Trophoblast cell (in vitro differentiated cells and primary cell): Measurements from ENCODE around the gene VWA5B1.

ENCODE experiments used
- DNase-seq, 2 donors: peaks; one replicate each; pipeline ENCODE4 v3.0.0-alpha.2; 2016
- H2AFZ ChIP-seq: 2 replicates; pipeline ENCODE4 v1.6.1; 2013; ENCODE audit warnings: low read length, moderate library complexity, mild to moderate bottlenecking; ENCODE audit not compliant: insufficient read depth, poor library complexity
- H2AK5ac ChIP-seq: 2 replicates; pipeline ENCODE4 v1.6.1; 2013; ENCODE audit warnings: mild to moderate bottlenecking, low read length
- H2BK120ac ChIP-seq: 2 replicates; pipeline ENCODE4 v1.6.1; 2013; ENCODE audit warnings: low read length, mild to moderate bottlenecking, moderate library complexity; ENCODE audit not compliant: insufficient read depth, poor library complexity
- H2BK12ac ChIP-seq: 2 replicates; pipeline ENCODE4 v1.6.1; 2013; ENCODE audit warnings: mild to moderate bottlenecking, low read length, moderate library complexity
- H2BK5ac ChIP-seq: 2 replicates; pipeline ENCODE4 v1.6.1; 2013; ENCODE audit warnings: low read length, low read depth, moderate library complexity, mild to moderate bottlenecking; ENCODE audit not compliant: poor library complexity
- H3K14ac ChIP-seq: 2 replicates; pipeline ENCODE4 v1.6.1; 2013; ENCODE audit warnings: mild to moderate bottlenecking, low read length
- H3K18ac ChIP-seq: 2 replicates; pipeline ENCODE4 v1.6.1; 2013; ENCODE audit warnings: mild to moderate bottlenecking, low read length
- H3K23ac ChIP-seq: 2 replicates; pipeline ENCODE4 v1.6.1; 2013; ENCODE audit warnings: low read length
- H3K27ac ChIP-seq: 2 replicates; pipeline ENCODE4 v1.5.1; 2013; ENCODE audit warnings: low read depth, mild to moderate bottlenecking, inconsistent platforms, low read length, moderate library complexity
- H3K27me3 ChIP-seq: 2 replicates; pipeline ENCODE4 v1.6.1; 2013; ENCODE audit warnings: inconsistent platforms, mild to moderate bottlenecking, low read length, moderate library complexity; ENCODE audit not compliant: insufficient read depth
- H3K36me3 ChIP-seq, 2 experiments: 1 replicate in 1 of 2; 2 replicates in 1 of 2; pipeline ENCODE4 v1.6.1; 2013; ENCODE audit warnings: low read length in 2 of 2, mild to moderate bottlenecking in 2 of 2, moderate library complexity in 1 of 2; ENCODE audit not compliant: insufficient read depth in 2 of 2, control insufficient read depth in 1 of 2
- H3K4ac ChIP-seq: 2 replicates; pipeline ENCODE4 v1.6.1; 2013; ENCODE audit warnings: low read depth, mild to moderate bottlenecking, low read length, moderate library complexity
- H3K4me1 ChIP-seq, 2 experiments: 1 replicate in 1 of 2; 2 replicates in 1 of 2; pipeline ENCODE4 v1.6.1; 2013; ENCODE audit warnings: low read length in 2 of 2, mild to moderate bottlenecking in 2 of 2, moderate library complexity in 1 of 2; ENCODE audit not compliant: insufficient read depth in 2 of 2, control insufficient read depth in 1 of 2
- H3K4me2 ChIP-seq: 2 replicates; pipeline ENCODE4 v1.6.1; 2013; ENCODE audit warnings: inconsistent platforms, mild to moderate bottlenecking, low read length, moderate library complexity
- H3K4me3 ChIP-seq: 2 replicates; pipeline ENCODE4 v1.5.1; 2013; ENCODE audit warnings: mild to moderate bottlenecking, low read depth, low read length, inconsistent platforms
- H3K79me1 ChIP-seq: one replicate; pipeline ENCODE4 v1.6.1; 2013; ENCODE audit warnings: low read length
- H3K79me2 ChIP-seq: 2 replicates; pipeline ENCODE4 v1.6.1; 2013; ENCODE audit warnings: low read length, mild to moderate bottlenecking; ENCODE audit not compliant: control insufficient read depth, insufficient read depth, poor library complexity
- H3K9ac ChIP-seq: 2 replicates; pipeline ENCODE4 v1.6.1; 2013; ENCODE audit warnings: mild to moderate bottlenecking, low read length
- H3K9me3 ChIP-seq: 2 replicates; pipeline ENCODE4 v1.6.1; 2013; ENCODE audit warnings: low read depth, mild to moderate bottlenecking, control low read depth, inconsistent platforms, low read length; ENCODE audit not compliant: insufficient read depth
- H4K12ac ChIP-seq: 2 replicates; pipeline ENCODE4 v1.6.1; 2013; ENCODE audit warnings: low read depth, mild to moderate bottlenecking, low read length, moderate library complexity
- H4K8ac ChIP-seq: 2 replicates; pipeline ENCODE4 v1.6.1; 2013; ENCODE audit warnings: low read depth, mild to moderate bottlenecking, low read length, moderate library complexity
- H4K91ac ChIP-seq: one replicate; pipeline ENCODE4 v1.6.1; 2013; ENCODE audit warnings: low read depth, mild to moderate bottlenecking, low read length, moderate library complexity
- WGBS: extraction: QIAGEN DNeasy Blood & Tissue Kit; methylation state at CpG from one replicate; pipeline ENCODE4 v1.1.7; 2013; ENCODE audit warnings: missing lambda C conversion rate; ENCODE audit not compliant: insufficient read length, insufficient coverage; ENCODE audit errors: extremely low coverage; 5-methylcytosine and 5-hydroxymethylcytosine counted together

VWA5B1 gene

DNA sequence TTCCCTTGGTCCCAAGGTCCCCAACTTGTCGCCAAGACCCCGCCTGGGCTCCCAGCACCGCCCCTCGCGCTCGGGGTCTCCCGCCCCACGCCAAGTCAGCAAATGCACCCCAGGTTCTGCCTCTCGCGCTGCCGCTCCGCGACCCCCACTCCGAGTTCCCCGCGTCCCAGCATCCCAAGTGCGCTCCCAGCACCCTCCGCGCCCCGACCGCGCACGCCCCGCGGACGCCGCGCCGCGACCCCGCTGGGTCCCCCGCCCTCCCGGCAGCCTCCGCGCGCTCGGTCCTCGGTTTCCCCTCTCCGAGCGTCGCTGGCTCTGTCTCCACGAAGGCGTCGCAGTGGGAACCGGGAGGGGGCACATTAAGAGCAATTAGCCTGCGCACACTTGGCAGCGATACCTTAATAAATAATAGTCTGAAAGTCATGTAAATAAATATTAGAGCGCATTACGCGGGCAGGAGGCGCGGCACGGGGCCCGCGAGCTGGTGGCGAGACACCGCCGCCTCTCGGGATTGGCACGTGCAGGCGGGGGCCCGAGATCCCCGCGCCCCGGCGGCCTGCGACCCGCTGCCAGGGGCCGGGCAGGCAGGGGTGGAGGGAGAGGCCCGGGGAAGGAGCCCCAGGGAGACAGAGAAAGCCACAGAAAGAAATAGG lies 75.9 kb downstream of the VWA5B1 start:
- no peak overlapping the region for H2BK120ac ChIP-seq
- H2BK12ac ChIP-seq: no peak overlapping the region
- no peak overlapping the region for H3K18ac ChIP-seq
- H2AK5ac ChIP-seq: no peak overlapping the region
- no peak overlapping the region for H3K23ac ChIP-seq
- no peak overlapping the region for H3K27ac ChIP-seq
- peaks cover 32% of the 10 kb centered on the region for H3K27me3 ChIP-seq
- H4K91ac ChIP-seq: no peak overlapping the region
- no peak overlapping the region for H3K4ac ChIP-seq
- H4K8ac ChIP-seq: no peak overlapping the region
- DNase-seq: no peak
- peaks cover 1% of the 10 kb centered on the region for H3K9me3 ChIP-seq
- no peak overlapping the region for H2AFZ ChIP-seq
- H4K12ac ChIP-seq: no peak overlapping the region
- no peaks in the 10 kb centered on the region for H3K36me3 ChIP-seq
- no CpG with 5 or more reads among the region's 70 CpGs for WGBS
- no peaks in the 10 kb centered on the region for H3K79me2 ChIP-seq
- H3K79me1 ChIP-seq: no peaks in the 10 kb centered on the region
- peak overlapping the region; percentile 53 for H3K4me2 ChIP-seq
- H3K4me3 ChIP-seq: peak overlapping the region; percentile 36
- no peak overlapping the region for H2BK5ac ChIP-seq
- H3K9ac ChIP-seq: no peak overlapping the region
- peaks cover 4 to 7% of the 10 kb centered on the region in 2 experiments for H3K4me1 ChIP-seq
- H3K14ac ChIP-seq: no peak overlapping the region

DNA sequence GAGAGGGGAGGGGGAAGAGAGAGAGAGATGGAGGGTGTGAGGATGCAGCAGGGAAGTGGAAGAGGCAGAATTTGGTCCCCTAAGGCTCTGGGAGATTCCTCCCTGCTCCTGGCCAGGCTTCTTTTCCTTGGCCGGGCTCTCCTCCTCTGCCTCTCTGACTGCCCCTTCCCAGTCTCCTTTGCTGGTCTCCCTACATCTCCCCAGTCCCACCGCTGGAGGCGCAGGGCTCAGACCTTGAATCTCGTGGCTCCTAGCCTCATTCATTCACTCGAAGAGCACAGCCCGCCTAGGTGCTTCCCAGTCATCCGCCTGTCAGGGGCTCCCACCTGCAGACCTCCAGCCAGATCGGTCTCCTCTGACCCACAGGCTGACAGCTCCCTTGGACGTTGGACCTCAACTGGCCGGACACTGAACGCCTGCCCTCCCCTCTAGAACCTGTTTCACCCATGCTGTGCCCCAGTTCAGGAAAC lies 76.5 kb downstream of the VWA5B1 start:
- WGBS: no CpG with 5 or more reads among the region's 11 CpGs
- no peak overlapping the region for H2BK5ac ChIP-seq
- peak overlapping the region; percentile 53 for H3K4me2 ChIP-seq
- peak in 1 of 2 donors; percentile 18 for DNase-seq
- no peaks in the 10 kb centered on the region for H3K79me1 ChIP-seq
- no peak overlapping the region for H3K18ac ChIP-seq
- H2BK120ac ChIP-seq: no peak overlapping the region
- no peak overlapping the region for H3K9ac ChIP-seq
- no peak overlapping the region for H3K23ac ChIP-seq
- H3K27ac ChIP-seq: no peak overlapping the region
- H2BK12ac ChIP-seq: no peak overlapping the region
- H2AK5ac ChIP-seq: no peak overlapping the region
- no peak overlapping the region for H4K12ac ChIP-seq
- no peak overlapping the region for H4K91ac ChIP-seq
- no peak overlapping the region for H4K8ac ChIP-seq
- peaks cover 32% of the 10 kb centered on the region for H3K27me3 ChIP-seq
- peaks cover 1% of the 10 kb centered on the region for H3K9me3 ChIP-seq
- H3K4ac ChIP-seq: no peak overlapping the region
- H3K4me3 ChIP-seq: no peak overlapping the region
- H3K79me2 ChIP-seq: no peaks in the 10 kb centered on the region
- no peak overlapping the region for H2AFZ ChIP-seq
- peaks cover 4 to 5% of the 10 kb centered on the region in 2 experiments for H3K4me1 ChIP-seq
- no peaks in the 10 kb centered on the region for H3K36me3 ChIP-seq
- no peak overlapping the region for H3K14ac ChIP-seq

DNA sequence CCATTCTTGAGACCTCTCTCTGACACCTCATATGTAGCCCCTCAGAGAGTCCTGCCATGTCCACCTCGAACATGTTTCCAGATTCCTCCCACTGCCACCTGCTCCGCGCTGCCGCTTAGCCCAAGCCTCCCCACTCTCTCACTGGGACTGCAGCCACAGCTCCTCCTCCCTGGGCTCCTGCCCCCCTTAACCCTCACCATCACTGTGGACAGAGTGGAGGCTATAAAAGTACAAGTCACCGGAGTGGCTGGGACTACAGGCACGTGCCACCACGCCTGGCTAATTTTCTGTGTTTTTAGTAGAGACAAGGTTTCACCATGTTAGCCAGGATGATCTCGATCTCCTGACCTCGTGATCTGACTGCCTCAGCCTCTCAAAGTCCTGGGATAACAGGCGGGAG lies 77.0 kb downstream of the VWA5B1 start:
- H2BK5ac ChIP-seq: no peak overlapping the region
- DNase-seq: no peak
- no peak overlapping the region for H2AK5ac ChIP-seq
- H3K79me2 ChIP-seq: no peaks in the 10 kb centered on the region
- H4K91ac ChIP-seq: no peak overlapping the region
- H3K27ac ChIP-seq: no peak overlapping the region
- no peak overlapping the region for H4K12ac ChIP-seq
- no peak overlapping the region for H2AFZ ChIP-seq
- H3K9ac ChIP-seq: no peak overlapping the region
- no peak overlapping the region for H3K4me2 ChIP-seq
- H3K36me3 ChIP-seq: no peaks in the 10 kb centered on the region
- no peak overlapping the region for H4K8ac ChIP-seq
- peaks cover 4 to 5% of the 10 kb centered on the region in 2 experiments for H3K4me1 ChIP-seq
- H3K4me3 ChIP-seq: no peak overlapping the region
- no peak overlapping the region for H2BK120ac ChIP-seq
- H3K14ac ChIP-seq: no peak overlapping the region
- H3K27me3 ChIP-seq: peaks cover 32% of the 10 kb centered on the region
- H3K79me1 ChIP-seq: no peaks in the 10 kb centered on the region
- WGBS: no CpG with 5 or more reads among the region's 10 CpGs
- no peak overlapping the region for H3K23ac ChIP-seq
- H3K18ac ChIP-seq: no peak overlapping the region
- H3K9me3 ChIP-seq: peaks cover 1% of the 10 kb centered on the region
- H3K4ac ChIP-seq: no peak overlapping the region
- H2BK12ac ChIP-seq: no peak overlapping the region

DNA sequence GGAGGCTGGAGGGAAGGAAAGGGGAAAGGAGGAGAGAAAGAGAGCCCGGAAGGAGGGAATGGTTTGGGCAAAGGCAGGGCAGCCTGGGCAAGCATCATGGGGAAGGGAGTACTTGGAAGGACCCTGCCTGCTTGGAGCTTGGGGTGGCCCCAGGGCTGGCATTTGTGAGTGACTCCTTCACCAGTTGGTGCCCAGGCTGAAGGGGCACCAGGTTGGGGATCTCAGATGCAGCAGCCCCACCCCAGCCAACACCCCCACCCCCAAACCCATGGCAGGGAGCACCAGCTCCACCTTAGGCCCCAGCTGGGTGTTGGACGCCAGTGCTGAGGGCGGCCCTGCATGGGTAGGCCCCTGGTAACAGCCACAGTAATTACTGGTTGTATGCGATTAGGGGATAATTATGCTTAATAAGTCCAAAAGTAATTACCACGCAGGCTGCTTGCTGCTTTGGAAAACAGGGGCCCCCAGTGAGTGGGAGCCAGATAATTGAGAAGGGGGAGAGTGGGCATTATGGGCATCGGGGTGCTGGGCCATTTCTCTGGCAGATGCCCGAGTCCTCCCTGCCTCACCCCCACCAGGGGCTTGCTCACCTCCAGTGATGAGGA lies 78.3 kb downstream of the VWA5B1 start:
- H4K12ac ChIP-seq: no peak overlapping the region
- no peak overlapping the region for H3K23ac ChIP-seq
- no peak overlapping the region for H3K4me2 ChIP-seq
- no peaks in the 10 kb centered on the region for H3K79me2 ChIP-seq
- peaks cover 32% of the 10 kb centered on the region for H3K27me3 ChIP-seq
- H2BK12ac ChIP-seq: no peak overlapping the region
- H2BK5ac ChIP-seq: no peak overlapping the region
- no peak for DNase-seq
- H2AFZ ChIP-seq: no peak overlapping the region
- no peak overlapping the region for H3K14ac ChIP-seq
- H3K4me3 ChIP-seq: no peak overlapping the region
- no peak overlapping the region for H3K18ac ChIP-seq
- no peak overlapping the region for H3K9ac ChIP-seq
- H3K79me1 ChIP-seq: no peaks in the 10 kb centered on the region
- H3K9me3 ChIP-seq: peaks cover 1% of the 10 kb centered on the region
- H2BK120ac ChIP-seq: no peak overlapping the region
- no peak overlapping the region for H4K91ac ChIP-seq
- no peaks in the 10 kb centered on the region for H3K36me3 ChIP-seq
- H3K4me1 ChIP-seq: peaks cover 4 to 5% of the 10 kb centered on the region in 2 experiments
- H4K8ac ChIP-seq: no peak overlapping the region
- H3K27ac ChIP-seq: no peak overlapping the region
- H2AK5ac ChIP-seq: no peak overlapping the region
- no CpG with 5 or more reads among the region's 7 CpGs for WGBS
- no peak overlapping the region for H3K4ac ChIP-seq
